ENCODE results near the gene NGEF.

- TF ChIP-seq CTCF (IDR thresholded peaks at IDR 0.05) = no peak
- TF ChIP-seq POLR2A (IDR thresholded peaks at IDR 0.05) = no peak
Observed at GRCh38 chr2:233041722-233042323, 28.8 kb upstream of the NGEF start.
